Mesenchymal stem cell (in vitro differentiated cells and primary cell): ENCODE measurements around the gene PPP1R7.

Experiments used
- DNase-seq: peaks from one replicate; pipeline ENCODE4 v3.0.0-alpha.2; 2013
- H2AFZ ChIP-seq: one replicate; pipeline ENCODE4 v1.6.1; 2013; ENCODE audit warnings: low read depth, mild to moderate bottlenecking, control low read depth, inconsistent platforms, low read length, moderate library complexity
- H2AK5ac ChIP-seq: 2 replicates; pipeline ENCODE4 v1.6.1; 2013; ENCODE audit warnings: low read length, moderate library complexity, mild to moderate bottlenecking, inconsistent platforms; ENCODE audit not compliant: severe bottlenecking
- H2BK120ac ChIP-seq: one replicate; pipeline ENCODE4 v1.6.1; 2013; ENCODE audit warnings: low read depth, mild to moderate bottlenecking, inconsistent platforms, low read length, moderate library complexity
- H2BK12ac ChIP-seq, 2 experiments: one replicate each; pipeline ENCODE4 v1.6.1; 2013; ENCODE audit warnings: inconsistent platforms in 2 of 2, low read length in 2 of 2, mild to moderate bottlenecking in 2 of 2, moderate library complexity in 2 of 2, control low read depth in 1 of 2
- H2BK15ac ChIP-seq: one replicate; pipeline ENCODE4 v1.6.1; 2013; ENCODE audit warnings: mild to moderate bottlenecking, low read depth, inconsistent platforms; ENCODE audit not compliant: poor library complexity, severe bottlenecking
- H2BK5ac ChIP-seq: 2 replicates; pipeline ENCODE4 v1.6.1; 2013; ENCODE audit warnings: low read depth, mild to moderate bottlenecking, low read length, control low read depth, inconsistent platforms; ENCODE audit not compliant: poor library complexity, severe bottlenecking
- H3K14ac ChIP-seq, 2 experiments: one replicate each; pipeline ENCODE4 v1.6.1; 2013; ENCODE audit warnings: inconsistent platforms in 2 of 2, low read length in 2 of 2, control low read depth in 1 of 2, mild to moderate bottlenecking in 1 of 2, moderate library complexity in 1 of 2
- H3K18ac ChIP-seq, 2 experiments: one replicate each; pipeline ENCODE4 v1.6.1; 2013; ENCODE audit warnings: inconsistent platforms in 2 of 2, low read length in 2 of 2, control low read depth in 1 of 2, low read depth in 1 of 2, mild to moderate bottlenecking in 1 of 2
- H3K23ac ChIP-seq, 2 experiments: one replicate each; pipeline ENCODE4 v1.6.1; 2013; ENCODE audit warnings: inconsistent platforms in 2 of 2, low read length in 2 of 2, mild to moderate bottlenecking in 2 of 2, moderate library complexity in 2 of 2, control low read depth in 1 of 2
- H3K27ac ChIP-seq: 2 replicates; pipeline ENCODE4 v1.5.1; 2013; ENCODE audit warnings: mild to moderate bottlenecking, moderate library complexity, low read length, control low read depth, inconsistent platforms; ENCODE audit not compliant: poor library complexity, severe bottlenecking
- H3K27me3 ChIP-seq, 2 experiments: 2 replicates each; pipeline versions ENCODE4 v1.6.1 to v1.7.0; 2013; ENCODE audit warnings: low read length in 2 of 2, mild to moderate bottlenecking in 2 of 2, moderate library complexity in 2 of 2, control low read depth in 1 of 2, inconsistent platforms in 1 of 2; ENCODE audit not compliant: control insufficient read depth in 1 of 2, insufficient read depth in 1 of 2
- H3K36me3 ChIP-seq, 2 experiments: 2 replicates each; pipeline versions ENCODE4 v1.6.1 to v1.7.0; 2013; ENCODE audit warnings: low read length in 2 of 2, control low read depth in 1 of 2, inconsistent platforms in 1 of 2, low read depth in 1 of 2, mild to moderate bottlenecking in 1 of 2; ENCODE audit not compliant: insufficient read depth in 2 of 2, control insufficient read depth in 1 of 2
- H3K4ac ChIP-seq, 2 experiments: one replicate each; pipeline ENCODE4 v1.6.1; 2013; ENCODE audit warnings: inconsistent platforms in 2 of 2, low read length in 2 of 2, mild to moderate bottlenecking in 2 of 2, moderate library complexity in 2 of 2, control low read depth in 1 of 2, low read depth in 1 of 2
- H3K4me1 ChIP-seq: 2 replicates; pipeline ENCODE4 v1.6.1; 2013; ENCODE audit warnings: low read depth, low read length, control low read depth; ENCODE audit not compliant: control insufficient read depth, insufficient read depth
- H3K4me2 ChIP-seq: 2 replicates; pipeline ENCODE4 v1.6.1; 2013; ENCODE audit warnings: low read length, mild to moderate bottlenecking, inconsistent platforms; ENCODE audit not compliant: poor library complexity, severe bottlenecking
- H3K4me3 ChIP-seq, 2 experiments: 2 replicates each; pipeline versions ENCODE4 v1.5.1 to v1.7.0; 2013; ENCODE audit warnings: low read length in 2 of 2, mild to moderate bottlenecking in 2 of 2, control low read depth in 1 of 2, low read depth in 1 of 2; ENCODE audit not compliant: insufficient read depth in 1 of 2
- H3K79me1 ChIP-seq: replicated peaks from 2 replicates; pipeline ENCODE4 v1.6.1; 2013; ENCODE audit warnings: mild to moderate bottlenecking, control low read depth, low read length, inconsistent platforms; ENCODE audit not compliant: poor library complexity, severe bottlenecking
- H3K9ac ChIP-seq: 2 replicates; pipeline ENCODE4 v1.7.0; 2013; ENCODE audit warnings: mild to moderate bottlenecking, low read length, moderate library complexity
- H3K9me3 ChIP-seq: 2 replicates; pipeline ENCODE4 v1.7.0; 2013; ENCODE audit warnings: mild to moderate bottlenecking, low read length; ENCODE audit not compliant: control insufficient read depth
- H4K8ac ChIP-seq: one replicate; pipeline ENCODE4 v1.6.1; 2013; ENCODE audit warnings: inconsistent platforms, mild to moderate bottlenecking, low read length, moderate library complexity
- H4K91ac ChIP-seq: one replicate; pipeline ENCODE4 v1.6.1; 2013; ENCODE audit warnings: mild to moderate bottlenecking, low read length, inconsistent platforms
- WGBS: methylation state at CpG from one replicate; pipeline ENCODE4 v1.1.7; 2013; ENCODE audit warnings: mixed read lengths; 5-methylcytosine and 5-hydroxymethylcytosine counted together

The PPP1R7 gene

DNA sequence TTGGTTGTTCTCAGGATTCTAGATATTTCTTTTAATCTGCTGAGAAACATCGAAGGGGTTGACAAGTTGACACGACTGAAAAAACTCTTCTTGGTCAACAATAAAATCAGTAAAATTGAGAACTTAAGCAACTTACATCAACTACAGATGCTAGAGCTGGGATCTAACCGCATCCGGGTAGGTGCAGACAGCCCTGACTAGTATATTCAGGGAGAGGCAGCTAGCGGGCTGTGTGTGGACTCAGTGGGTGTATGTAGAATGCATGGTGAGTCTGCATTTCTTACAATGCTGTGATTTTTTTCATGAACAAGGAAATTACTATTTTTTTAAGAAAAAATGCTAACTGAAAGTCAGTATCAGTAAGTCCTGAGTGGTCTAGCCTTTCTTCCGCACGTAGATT lies 10.1 kb downstream of the PPP1R7 start:
- no peak overlapping the region for H2BK12ac ChIP-seq
- H3K79me1 ChIP-seq: peaks cover 10% of the 10 kb centered on the region
- no peak overlapping the region for H3K4me3 ChIP-seq
- H3K9me3 ChIP-seq: no peaks in the 10 kb centered on the region
- no peak overlapping the region for H3K4me2 ChIP-seq
- H3K4me1 ChIP-seq: peaks cover 8% of the 10 kb centered on the region
- no peak overlapping the region for H3K23ac ChIP-seq
- no peak for DNase-seq
- no peak overlapping the region for H2BK120ac ChIP-seq
- peaks cover 45 to 60% of the 10 kb centered on the region in 2 experiments for H3K36me3 ChIP-seq
- no peak overlapping the region for H2BK5ac ChIP-seq
- H3K27ac ChIP-seq: no peak overlapping the region
- H2BK15ac ChIP-seq: no peak overlapping the region
- H2AK5ac ChIP-seq: no peak overlapping the region
- no peak overlapping the region for H3K4ac ChIP-seq
- no peak overlapping the region for H2AFZ ChIP-seq
- H3K14ac ChIP-seq: no peak overlapping the region
- no peak overlapping the region for H3K9ac ChIP-seq
- no peak overlapping the region for H4K91ac ChIP-seq
- WGBS: 97% methylated on average over 7 of the region's 7 CpGs
- no peak overlapping the region for H3K18ac ChIP-seq
- H4K8ac ChIP-seq: no peak overlapping the region
- H3K27me3 ChIP-seq: no peaks in the 10 kb centered on the region

DNA sequence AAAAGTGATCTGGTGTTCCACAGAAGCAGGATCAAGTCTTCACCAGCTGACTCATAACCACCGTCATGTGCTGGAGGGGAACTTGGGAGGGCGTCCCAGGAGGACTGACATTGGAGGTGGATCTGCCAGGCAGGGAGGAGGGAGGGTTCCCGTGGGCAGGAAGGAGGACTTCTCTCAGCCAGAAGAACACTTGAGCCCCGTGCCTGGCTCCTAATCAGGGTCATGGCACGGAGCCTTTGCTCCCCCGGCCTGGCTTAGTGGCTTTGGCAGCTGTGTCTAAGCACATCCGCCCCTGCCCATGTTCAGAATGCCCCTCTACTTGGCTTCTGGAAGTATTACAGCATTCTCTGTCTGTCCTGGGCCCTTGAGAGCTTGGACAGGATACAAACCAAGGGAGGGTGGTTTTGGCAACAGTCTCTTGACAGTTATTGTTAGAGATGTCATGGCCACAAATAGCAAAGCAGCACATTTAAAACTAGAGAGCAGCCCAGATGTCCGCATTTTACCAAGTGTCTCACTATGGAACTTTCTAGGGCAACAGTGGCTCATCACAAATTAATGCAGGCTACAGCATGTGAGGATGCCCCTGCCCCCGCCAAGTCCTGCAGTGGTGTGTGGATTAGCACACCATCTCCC lies 11.5 kb downstream of the PPP1R7 start:
- H3K18ac ChIP-seq: no peak overlapping the region
- H2BK12ac ChIP-seq: no peak overlapping the region
- 75% methylated on average over 9 of the region's 9 CpGs for WGBS
- peaks cover 7% of the 10 kb centered on the region for H3K4me1 ChIP-seq
- H3K4me2 ChIP-seq: no peak overlapping the region
- no peak overlapping the region for H3K4ac ChIP-seq
- no peak overlapping the region for H2BK5ac ChIP-seq
- no peaks in the 10 kb centered on the region for H3K27me3 ChIP-seq
- H2BK120ac ChIP-seq: no peak overlapping the region
- peaks cover 6% of the 10 kb centered on the region for H3K79me1 ChIP-seq
- peaks cover 50 to 71% of the 10 kb centered on the region in 2 experiments for H3K36me3 ChIP-seq
- H3K27ac ChIP-seq: no peak overlapping the region
- peak overlapping the region in 1 of 2 experiments; percentile 6 for H3K4me3 ChIP-seq
- H4K91ac ChIP-seq: no peak overlapping the region
- H2BK15ac ChIP-seq: no peak overlapping the region
- H3K23ac ChIP-seq: no peak overlapping the region
- H3K9me3 ChIP-seq: no peaks in the 10 kb centered on the region
- no peak overlapping the region for H3K14ac ChIP-seq
- no peak overlapping the region for H2AK5ac ChIP-seq
- H3K9ac ChIP-seq: peak overlapping the region; percentile 38
- no peak overlapping the region for H2AFZ ChIP-seq
- DNase-seq: peak; percentile 33
- H4K8ac ChIP-seq: peak overlapping the region; percentile 14

- WGBS: 78% methylated on average over 3 of the region's 3 CpGs
- DNase-seq: no peak
- Histone ChIP-seq H3K79me1 (peaks cover 3% of the 10 kb centered on the region), H2AFZ (no peak overlapping the region), H3K27ac (no peak overlapping the region), H3K27me3 (no peaks in the 10 kb centered on the region), H4K91ac (no peak overlapping the region), H3K4me3 (no peak overlapping the region), H3K23ac (no peak overlapping the region), H2BK5ac (no peak overlapping the region), H3K36me3 (peaks cover 57 to 73% of the 10 kb centered on the region in 2 experiments), H2BK15ac (no peak overlapping the region), H3K4me2 (no peak overlapping the region), H3K9ac (no peak overlapping the region), H3K18ac (no peak overlapping the region), H3K4ac (no peak overlapping the region), H4K8ac (no peak overlapping the region), H3K9me3 (no peaks in the 10 kb centered on the region), H2AK5ac (no peak overlapping the region), H2BK12ac (no peak overlapping the region), H3K4me1 (peaks cover 3% of the 10 kb centered on the region), H3K14ac (no peak overlapping the region), H2BK120ac (no peak overlapping the region)
These were observed 13.4 kb downstream of the PPP1R7 start for GRCh38 chr2:241163601-241164118.

DNA sequence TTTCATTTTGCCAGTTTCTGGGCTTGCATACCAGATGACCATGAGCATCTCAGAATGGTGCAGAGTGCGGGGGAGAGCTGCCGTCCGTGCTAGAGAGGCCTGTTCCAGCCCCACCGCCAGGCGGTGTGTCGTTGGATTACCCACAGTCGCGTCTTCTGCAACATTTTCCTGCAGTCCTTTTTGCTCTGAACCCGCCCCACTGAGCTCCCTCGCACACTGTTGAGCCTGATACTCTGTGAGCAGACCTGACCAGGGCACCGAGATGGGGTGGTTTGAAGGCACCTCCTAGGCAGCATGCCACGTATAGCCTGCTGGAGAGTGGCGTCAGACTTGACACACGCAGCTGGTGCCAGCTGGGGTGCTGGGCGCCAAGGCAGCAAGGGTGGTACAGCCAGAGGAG lies 18.1 kb downstream of the PPP1R7 start:
- H3K27ac ChIP-seq: no peak overlapping the region
- H2AFZ ChIP-seq: no peak overlapping the region
- H3K23ac ChIP-seq: no peak overlapping the region
- H4K8ac ChIP-seq: no peak overlapping the region
- peaks cover 21% of the 10 kb centered on the region for H3K9me3 ChIP-seq
- H3K36me3 ChIP-seq: peaks cover 56 to 82% of the 10 kb centered on the region in 2 experiments
- no peak overlapping the region for H3K4me3 ChIP-seq
- no peak overlapping the region for H2BK12ac ChIP-seq
- H3K4me2 ChIP-seq: no peak overlapping the region
- no peaks in the 10 kb centered on the region for H3K4me1 ChIP-seq
- no peak overlapping the region for H3K18ac ChIP-seq
- no peaks in the 10 kb centered on the region for H3K79me1 ChIP-seq
- WGBS: 96% methylated on average over 15 of the region's 15 CpGs
- H3K9ac ChIP-seq: no peak overlapping the region
- H2BK5ac ChIP-seq: no peak overlapping the region
- no peak overlapping the region for H3K4ac ChIP-seq
- H2AK5ac ChIP-seq: no peak overlapping the region
- H3K27me3 ChIP-seq: no peaks in the 10 kb centered on the region
- no peak overlapping the region for H2BK15ac ChIP-seq
- no peak overlapping the region for H4K91ac ChIP-seq
- no peak overlapping the region for H2BK120ac ChIP-seq
- DNase-seq: no peak
- no peak overlapping the region for H3K14ac ChIP-seq
